ENCODE data around the gene SIRT7. TPM values are rescaled to one million over a fixed set of nuclear protein-coding genes. Genes with fewer than 3 reads are reported as not detected.

The SIRT7 gene
- total and polyA plus RNA-seq, 2 donors (not counting 1 experiment from before 2014, with no cell fraction given) = 3.3 to 18.7 TPM

- H3K4me1 ChIP-seq (ENCODE audit: control insufficient read depth, extremely low read depth, insufficient read depth, low read length) = peaks cover 2% of the 10 kb centered on the region
- peaks cover 10% of the 10 kb centered on the region for H3K27me3 ChIP-seq (ENCODE audit: control insufficient read depth, insufficient read depth, low read length)
- no peak overlapping the region for H3K4me3 ChIP-seq (replicated peaks in 1 of 4; ENCODE audit: control extremely low read depth in 1 of 4, insufficient read depth in 1 of 4, low read depth in 3 of 4, low read length in 4 of 4)
- no peaks in the 10 kb centered on the region for H3K79me2 ChIP-seq (ENCODE audit: control insufficient read depth, insufficient read depth, low read length)
- H3K4me2 ChIP-seq (ENCODE audit: extremely low read depth, insufficient read depth, low read length) = no peak overlapping the region
- H2AFZ ChIP-seq (ENCODE audit: low read length) = no peak overlapping the region
- no peak overlapping the region for H3K27ac ChIP-seq (ENCODE audit: insufficient read depth, low read length)
- H3K36me3 ChIP-seq (ENCODE audit: control insufficient read depth, insufficient read depth, low read length) = peaks cover 4% of the 10 kb centered on the region
- no peak for TF ChIP-seq EZH2 (IDR thresholded peaks at IDR 0.05; ENCODE audit: low read length, missing control alignments)
- no peaks in the 10 kb centered on the region for H3K9me3 ChIP-seq (ENCODE audit: control insufficient read depth, insufficient read depth, low read depth, low read length)
- no peak overlapping the region for H3K9ac ChIP-seq (ENCODE audit: insufficient read depth, low read length)
- DNase-seq (ENCODE audit: low read depth in 2 of 2) = no peak
- no peaks in the 10 kb centered on the region for H4K20me1 ChIP-seq (ENCODE audit: control insufficient read depth, extremely low read depth, insufficient read depth, low read length)
Observed at GRCh38 chr17:81939218-81939617, 21.2 kb upstream of the SIRT7 start.

GRCh38 chr17:81935709-81936084, 17.7 kb upstream of the SIRT7 start:
- Histone ChIP-seq H3K4me3 (replicated peaks in 1 of 4; ENCODE audit: control extremely low read depth in 1 of 4, insufficient read depth in 1 of 4, low read depth in 3 of 4, low read length in 4 of 4) (peak overlapping the region in 2 of 4 experiments; percentile 17 to 19), H3K79me2 (ENCODE audit: control insufficient read depth, insufficient read depth, low read length) (no peaks in the 10 kb centered on the region), H3K9me3 (ENCODE audit: control insufficient read depth, insufficient read depth, low read depth, low read length) (no peaks in the 10 kb centered on the region), H3K27me3 (ENCODE audit: control insufficient read depth, insufficient read depth, low read length) (no peaks in the 10 kb centered on the region), H3K9ac (ENCODE audit: insufficient read depth, low read length) (no peak overlapping the region), H3K4me2 (ENCODE audit: extremely low read depth, insufficient read depth, low read length) (no peak overlapping the region), H3K27ac (ENCODE audit: insufficient read depth, low read length) (no peak overlapping the region), H4K20me1 (ENCODE audit: control insufficient read depth, extremely low read depth, insufficient read depth, low read length) (no peaks in the 10 kb centered on the region), H2AFZ (ENCODE audit: low read length) (no peak overlapping the region), H3K4me1 (ENCODE audit: control insufficient read depth, extremely low read depth, insufficient read depth, low read length) (peaks cover 2% of the 10 kb centered on the region), H3K36me3 (ENCODE audit: control insufficient read depth, insufficient read depth, low read length) (peaks cover 4% of the 10 kb centered on the region)
- TF ChIP-seq CTCF (conservative IDR thresholded peaks at IDR 0.05 in 1 of 2, IDR thresholded peaks at IDR 0.05 in 1 of 2; ENCODE audit: low read depth in 1 of 2, low read length in 2 of 2) = no peak
- no peak for DNase-seq (ENCODE audit: low read depth in 2 of 2)

- Histone ChIP-seq H3K4me1 (ENCODE audit: control insufficient read depth, extremely low read depth, insufficient read depth, low read length) (peaks cover 2% of the 10 kb centered on the region), H3K4me3 (replicated peaks in 1 of 4; ENCODE audit: control extremely low read depth in 1 of 4, insufficient read depth in 1 of 4, low read depth in 3 of 4, low read length in 4 of 4) (no peak overlapping the region), H3K9ac (ENCODE audit: insufficient read depth, low read length) (no peak overlapping the region), H3K36me3 (ENCODE audit: control insufficient read depth, insufficient read depth, low read length) (peaks cover 4% of the 10 kb centered on the region), H4K20me1 (ENCODE audit: control insufficient read depth, extremely low read depth, insufficient read depth, low read length) (no peaks in the 10 kb centered on the region), H3K27me3 (ENCODE audit: control insufficient read depth, insufficient read depth, low read length) (no peaks in the 10 kb centered on the region), H3K9me3 (ENCODE audit: control insufficient read depth, insufficient read depth, low read depth, low read length) (no peaks in the 10 kb centered on the region), H3K79me2 (ENCODE audit: control insufficient read depth, insufficient read depth, low read length) (no peaks in the 10 kb centered on the region), H2AFZ (ENCODE audit: low read length) (no peak overlapping the region), H3K27ac (ENCODE audit: insufficient read depth, low read length) (no peak overlapping the region), H3K4me2 (ENCODE audit: extremely low read depth, insufficient read depth, low read length) (no peak overlapping the region)
- DNase-seq (ENCODE audit: low read depth in 2 of 2) = no peak
- no peak for TF ChIP-seq CTCF (conservative IDR thresholded peaks at IDR 0.05 in 1 of 2, IDR thresholded peaks at IDR 0.05 in 1 of 2; ENCODE audit: low read depth in 1 of 2, low read length in 2 of 2)
- no peak for TF ChIP-seq EZH2 (IDR thresholded peaks at IDR 0.05; ENCODE audit: low read length, missing control alignments)
Observed at GRCh38 chr17:81934850-81935708, 17.1 kb upstream of the SIRT7 start.

All from fibroblast of lung (primary cell).